ENCODE results near the gene PTPRN2. TPM values are rescaled to one million over a fixed set of nuclear protein-coding genes. Genes with fewer than 3 reads are reported as not detected.
A peak's percentile ranks its signal among the peaks of the same experiment; 100 is the strongest.

Gene PTPRN2
- total and polyA plus RNA-seq, 8 donors, result 12.2 to 49.2 (median 31.8) TPM

GRCh38 chr7:158239290-158239981, 348.2 kb downstream of the PTPRN2 start:
- H3K36me3 ChIP-seq, result no peaks in the 10 kb centered on the region
- no peak for ATAC-seq
- no peak for DNase-seq
- no peaks in the 10 kb centered on the region for H3K27me3 ChIP-seq
- intact Hi-C loops (cut with DNase I), result no loop called here
- H3K9me3 ChIP-seq, result no peaks in the 10 kb centered on the region
- no peak overlapping the region for H3K4me3 ChIP-seq
- 75 to 83% methylated on average over 30 of the region's 30 CpGs for WGBS, 2 donors
- no peak for TF ChIP-seq CTCF (IDR thresholded peaks at IDR 0.05)
- no peak for FAIRE-seq
- no peaks in the 10 kb centered on the region for H3K4me1 ChIP-seq
- no peak overlapping the region for H3K27ac ChIP-seq

GRCh38 chr7:158238616-158239289, 348.9 kb downstream of the PTPRN2 start:
- H3K36me3 ChIP-seq, result no peaks in the 10 kb centered on the region
- no peak overlapping the region for H3K27ac ChIP-seq
- FAIRE-seq (no peak), ATAC-seq (no peak), DNase-seq (no peak)
- no peak for TF ChIP-seq CTCF (IDR thresholded peaks at IDR 0.05)
- H3K27me3 ChIP-seq, result no peaks in the 10 kb centered on the region
- H3K4me1 ChIP-seq, result no peaks in the 10 kb centered on the region
- intact Hi-C loops (cut with DNase I), result no loop called here
- no peak overlapping the region for H3K4me3 ChIP-seq
- no peaks in the 10 kb centered on the region for H3K9me3 ChIP-seq
- 81 to 82% methylated on average over 21 of the region's 21 CpGs for WGBS, 2 donors

GRCh38 chr7:158237672-158238335, 349.8 kb downstream of the PTPRN2 start:
- no peak for DNase-seq
- ATAC-seq, result peak in 1 of 4 donors; percentile 56

GRCh38 chr7:158236400-158236799, 351.2 kb downstream of the PTPRN2 start:
- intact Hi-C loops (cut with DNase I), result no loop called here
- no peak for TF ChIP-seq CTCF (IDR thresholded peaks at IDR 0.05)
- Histone ChIP-seq H3K9me3 (no peaks in the 10 kb centered on the region), H3K27ac (no peak overlapping the region), H3K27me3 (no peaks in the 10 kb centered on the region), H3K36me3 (no peaks in the 10 kb centered on the region), H3K4me3 (no peak overlapping the region), H3K4me1 (no peaks in the 10 kb centered on the region)
- no peak for FAIRE-seq
- peak in 1 of 6 donors; percentile 58 for DNase-seq
- ATAC-seq, result no peak
- WGBS, 2 donors, result 90 to 91% methylated on average over 10 to 11 of the region's 11 CpGs

More at GRCh38 chr7:158237672-158238335, 349.8 kb downstream of the PTPRN2 start:
- H3K4me3 ChIP-seq, result no peak overlapping the region
- H3K27ac ChIP-seq, result no peak overlapping the region
- intact Hi-C loops (cut with DNase I), result no loop called here
- H3K4me1 ChIP-seq, result no peaks in the 10 kb centered on the region
- no peaks in the 10 kb centered on the region for H3K36me3 ChIP-seq
- 83 to 86% methylated on average over 27 of the region's 29 CpGs for WGBS, 2 donors
- H3K9me3 ChIP-seq, result no peaks in the 10 kb centered on the region
- no peak for TF ChIP-seq CTCF (IDR thresholded peaks at IDR 0.05)
- H3K27me3 ChIP-seq, result no peaks in the 10 kb centered on the region
- FAIRE-seq, result no peak
